Measurements from ENCODE around the gene LRRC51. TPM values are rescaled to one million over a fixed set of nuclear protein-coding genes. Genes with fewer than 3 reads are reported as not detected.
A peak's percentile ranks its signal among the peaks of the same experiment; 100 is the strongest.

The LRRC51 gene
- total RNA-seq, result 1 to 10 TPM; 4.9 to 5.9 (median 5.4) TPM
- polyA plus RNA-seq, result 10 to 100 TPM in 1 of 3 donors, 1 to 10 TPM in 2; 4.0 to 10.4 (median 7.0) TPM
- long read RNA-seq, donor 1, partial matches to known transcripts, result 0 of 3 reads
- long read RNA-seq, donor 1, other reads (novel, unspliced or antisense), result 3 of 3 reads
- long read RNA-seq, donor 2, partial matches to known transcripts, result 2 of 8 reads
- long read RNA-seq, donor 2, other reads (novel, unspliced or antisense), result 1 of 8 reads

- Histone ChIP-seq H3K27me3 (ENCODE audit: insufficient read depth in 3 of 3, low read length in 2 of 3) (no peaks in the 10 kb centered on the region), H3K36me3 (ENCODE audit: insufficient read depth in 1 of 2, low read depth in 1 of 2) (no peaks in the 10 kb centered on the region), H3K4me1 (peaks cover 22% of the 10 kb centered on the region), H3K9me3 (no peaks in the 10 kb centered on the region), H3K4me3 (peak within 1 kb of the TSS; percentile 94), H3K27ac (peak within 1 kb of the TSS; percentile 91)
- TF ChIP-seq CTCF (IDR thresholded peaks at IDR 0.05), result no peak
- intact Hi-C loops (cut with DNase I), result loop anchor here in 1 of 2 donors (2.0 kb wide), 1 partner anchor 40 kb away; no protein-coding TSS in a partner anchor
- ATAC-seq, result peak; percentile 95 to 98 (median 97)
- DNase-seq, result peak; percentile 99
- WGBS, 3 donors, result 1% methylated on average over 60 of the region's 60 CpGs
Measured at GRCh38 chr11:72080326-72081183, at the start of gene LRRC51, which contains the start of gene NUMA1. Gene LRRC51 (plus strand): TSS chr11:72080850. CDS start chr11:72089084, 8,234 bp downstream. Gene NUMA1 (minus strand): TSS chr11:72080542. CDS start chr11:72035943, 44,599 bp downstream.

- H3K27ac ChIP-seq, result peak overlapping the region; percentile 14
Measured at GRCh38 chr11:72036687-72037086, 44.0 kb upstream of the LRRC51 start.

GRCh38 chr11:72037554-72038311 is 42.9 kb upstream of the LRRC51 start:
- peaks cover 60% of the 10 kb centered on the region for H3K4me1 ChIP-seq
- no peak for TF ChIP-seq CTCF (IDR thresholded peaks at IDR 0.05)

More at GRCh38 chr11:72036687-72037086, 44.0 kb upstream of the LRRC51 start:
- ATAC-seq, result no peak
- Histone ChIP-seq H3K9me3 (no peaks in the 10 kb centered on the region), H3K27me3 (ENCODE audit: insufficient read depth in 3 of 3, low read length in 2 of 3) (no peaks in the 10 kb centered on the region), H3K36me3 (ENCODE audit: insufficient read depth in 1 of 2, low read depth in 1 of 2) (peaks cover 0 to 42% of the 10 kb centered on the region in 2 donors), H3K4me3 (peak overlapping the region; percentile 86), H3K4me1 (peaks cover 64% of the 10 kb centered on the region)
- DNase-seq, result no peak
- intact Hi-C loops (cut with DNase I), result no loop called here
- TF ChIP-seq CTCF (IDR thresholded peaks at IDR 0.05), result no peak
- 12 to 15% (median 13%) methylated on average over 3 of the region's 3 CpGs for WGBS, 3 donors

GRCh38 chr11:72038491-72038890 is 42.2 kb upstream of the LRRC51 start:
- Histone ChIP-seq H3K9me3 (no peaks in the 10 kb centered on the region), H3K36me3 (ENCODE audit: insufficient read depth in 1 of 2, low read depth in 1 of 2) (peaks cover 0 to 24% of the 10 kb centered on the region in 2 donors), H3K27me3 (ENCODE audit: insufficient read depth in 3 of 3, low read length in 2 of 3) (no peaks in the 10 kb centered on the region), H3K27ac (peak overlapping the region; percentile 82), H3K4me1 (peaks cover 53% of the 10 kb centered on the region), H3K4me3 (peak overlapping the region; percentile 86)
- 0 to 5% (median 4%) methylated on average over 2 of the region's 2 CpGs for WGBS, 3 donors
- intact Hi-C loops (cut with DNase I), result no loop called here
- DNase-seq (peak; percentile 64 to 83), ATAC-seq (peak; percentile 62 to 71 (median 67))
- no peak for TF ChIP-seq CTCF (IDR thresholded peaks at IDR 0.05)

More at GRCh38 chr11:72037554-72038311, 42.9 kb upstream of the LRRC51 start:
- WGBS, 3 donors, result 35 to 41% (median 35%) methylated on average over 4 of the region's 4 CpGs
- intact Hi-C loops (cut with DNase I), result no loop called here
- peak; percentile 31 to 63 for DNase-seq
- Histone ChIP-seq H3K27ac (peak overlapping the region; percentile 82), H3K4me3 (peak overlapping the region; percentile 86), H3K36me3 (ENCODE audit: insufficient read depth in 1 of 2, low read depth in 1 of 2) (peaks cover 0 to 32% of the 10 kb centered on the region in 2 donors), H3K9me3 (no peaks in the 10 kb centered on the region), H3K27me3 (ENCODE audit: insufficient read depth in 3 of 3, low read length in 2 of 3) (no peaks in the 10 kb centered on the region)
- ATAC-seq, result no peak
